ENCODE measurements around the gene RAB25. TPM values are rescaled to one million over a fixed set of nuclear protein-coding genes. Genes with fewer than 3 reads are reported as not detected.

The RAB25 gene
- polyA plus RNA-seq, 1 donor from 2014 or later, result 1.3 TPM

DNA sequence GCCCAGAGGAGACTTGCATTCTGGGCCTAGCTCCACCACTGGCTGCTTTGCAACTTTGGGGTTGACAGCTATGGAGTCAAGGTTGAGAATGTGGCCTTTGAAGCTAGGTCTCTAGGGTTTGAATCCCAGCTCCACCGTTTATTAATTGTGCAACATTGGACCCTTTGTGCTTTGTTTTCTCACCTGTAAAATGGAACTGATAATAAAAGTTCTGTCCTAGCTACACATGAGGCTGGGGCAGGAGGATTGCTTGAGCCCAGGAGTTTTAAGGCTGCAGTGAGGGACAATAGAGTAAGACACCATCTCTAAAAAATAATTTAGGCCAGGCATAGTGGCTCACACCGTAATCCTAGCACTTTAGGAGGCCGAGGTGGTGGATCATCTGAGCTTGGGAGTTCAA lies 38.3 kb downstream of the RAB25 start:
- H3K79me2 ChIP-seq (replicated peaks; ENCODE audit: insufficient read depth, low read length), result peaks cover 61% of the 10 kb centered on the region
- no peak overlapping the region for H2AFZ ChIP-seq (ENCODE audit: low read depth, low read length)
- peaks cover 7% of the 10 kb centered on the region for H4K20me1 ChIP-seq (ENCODE audit: insufficient read depth)
- peaks cover 6% of the 10 kb centered on the region for H3K36me3 ChIP-seq (ENCODE audit: insufficient read depth, low read length)
- no peaks in the 10 kb centered on the region for H3F3A ChIP-seq (ENCODE audit: insufficient read depth, low read length, poor library complexity, severe bottlenecking)
- TF ChIP-seq EZH2 (IDR thresholded peaks at IDR 0.05; ENCODE audit: borderline replicate concordance, insufficient read depth, low read length, poor library complexity, severe bottlenecking), result no peak
- TF ChIP-seq RAD21 (conservative IDR thresholded peaks at IDR 0.05), result no peak
- TF ChIP-seq TAF1 (IDR thresholded peaks at IDR 0.05; ENCODE audit: low read depth), result no peak
- TF ChIP-seq SMC3 (conservative IDR thresholded peaks at IDR 0.05; ENCODE audit: poor library complexity), result no peak
- no peak for TF ChIP-seq EP300 (conservative IDR thresholded peaks at IDR 0.05; ENCODE audit: poor library complexity, severe bottlenecking)
- no peak for TF ChIP-seq MXI1 (conservative IDR thresholded peaks at IDR 0.05; ENCODE audit: poor library complexity, severe bottlenecking)
- TF ChIP-seq, protein P1, sequence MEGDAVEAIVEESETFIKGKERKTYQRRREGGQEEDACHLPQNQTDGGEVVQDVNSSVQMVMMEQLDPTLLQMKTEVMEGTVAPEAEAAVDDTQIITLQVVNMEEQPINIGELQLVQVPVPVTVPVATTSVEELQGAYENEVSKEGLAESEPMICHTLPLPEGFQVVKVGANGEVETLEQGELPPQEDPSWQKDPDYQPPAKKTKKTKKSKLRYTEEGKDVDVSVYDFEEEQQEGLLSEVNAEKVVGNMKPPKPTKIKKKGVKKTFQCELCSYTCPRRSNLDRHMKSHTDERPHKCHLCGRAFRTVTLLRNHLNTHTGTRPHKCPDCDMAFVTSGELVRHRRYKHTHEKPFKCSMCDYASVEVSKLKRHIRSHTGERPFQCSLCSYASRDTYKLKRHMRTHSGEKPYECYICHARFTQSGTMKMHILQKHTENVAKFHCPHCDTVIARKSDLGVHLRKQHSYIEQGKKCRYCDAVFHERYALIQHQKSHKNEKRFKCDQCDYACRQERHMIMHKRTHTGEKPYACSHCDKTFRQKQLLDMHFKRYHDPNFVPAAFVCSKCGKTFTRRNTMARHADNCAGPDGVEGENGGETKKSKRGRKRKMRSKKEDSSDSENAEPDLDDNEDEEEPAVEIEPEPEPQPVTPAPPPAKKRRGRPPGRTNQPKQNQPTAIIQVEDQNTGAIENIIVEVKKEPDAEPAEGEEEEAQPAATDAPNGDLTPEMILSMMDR (IDR thresholded peaks at IDR 0.05; ENCODE audit: poor library complexity, severe bottlenecking), result no peak
- TF ChIP-seq, protein P2, sequence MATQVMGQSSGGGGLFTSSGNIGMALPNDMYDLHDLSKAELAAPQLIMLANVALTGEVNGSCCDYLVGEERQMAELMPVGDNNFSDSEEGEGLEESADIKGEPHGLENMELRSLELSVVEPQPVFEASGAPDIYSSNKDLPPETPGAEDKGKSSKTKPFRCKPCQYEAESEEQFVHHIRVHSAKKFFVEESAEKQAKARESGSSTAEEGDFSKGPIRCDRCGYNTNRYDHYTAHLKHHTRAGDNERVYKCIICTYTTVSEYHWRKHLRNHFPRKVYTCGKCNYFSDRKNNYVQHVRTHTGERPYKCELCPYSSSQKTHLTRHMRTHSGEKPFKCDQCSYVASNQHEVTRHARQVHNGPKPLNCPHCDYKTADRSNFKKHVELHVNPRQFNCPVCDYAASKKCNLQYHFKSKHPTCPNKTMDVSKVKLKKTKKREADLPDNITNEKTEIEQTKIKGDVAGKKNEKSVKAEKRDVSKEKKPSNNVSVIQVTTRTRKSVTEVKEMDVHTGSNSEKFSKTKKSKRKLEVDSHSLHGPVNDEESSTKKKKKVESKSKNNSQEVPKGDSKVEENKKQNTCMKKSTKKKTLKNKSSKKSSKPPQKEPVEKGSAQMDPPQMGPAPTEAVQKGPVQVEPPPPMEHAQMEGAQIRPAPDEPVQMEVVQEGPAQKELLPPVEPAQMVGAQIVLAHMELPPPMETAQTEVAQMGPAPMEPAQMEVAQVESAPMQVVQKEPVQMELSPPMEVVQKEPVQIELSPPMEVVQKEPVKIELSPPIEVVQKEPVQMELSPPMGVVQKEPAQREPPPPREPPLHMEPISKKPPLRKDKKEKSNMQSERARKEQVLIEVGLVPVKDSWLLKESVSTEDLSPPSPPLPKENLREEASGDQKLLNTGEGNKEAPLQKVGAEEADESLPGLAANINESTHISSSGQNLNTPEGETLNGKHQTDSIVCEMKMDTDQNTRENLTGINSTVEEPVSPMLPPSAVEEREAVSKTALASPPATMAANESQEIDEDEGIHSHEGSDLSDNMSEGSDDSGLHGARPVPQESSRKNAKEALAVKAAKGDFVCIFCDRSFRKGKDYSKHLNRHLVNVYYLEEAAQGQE (IDR thresholded peaks at IDR 0.05; ENCODE audit: borderline replicate concordance), result no peak
- TF ChIP-seq POLR2AphosphoS5 (IDR thresholded peaks at IDR 0.05), result no peak
- no peaks in the 10 kb centered on the region for H3K27me3 ChIP-seq (ENCODE audit: insufficient read depth, low read depth, low read length)
- no peak overlapping the region for H3K4me3 ChIP-seq (ENCODE audit: low read length)
- H3K27ac ChIP-seq (ENCODE audit: low read length), result no peak overlapping the region
- H3K4me2 ChIP-seq (ENCODE audit: low read length), result no peak overlapping the region
- H3K9ac ChIP-seq (ENCODE audit: low read length), result no peak overlapping the region
- H3K9me3 ChIP-seq (ENCODE audit: low read length), result no peaks in the 10 kb centered on the region
- no peaks in the 10 kb centered on the region for H3K9me2 ChIP-seq (ENCODE audit: insufficient read depth, low read length)

DNA sequence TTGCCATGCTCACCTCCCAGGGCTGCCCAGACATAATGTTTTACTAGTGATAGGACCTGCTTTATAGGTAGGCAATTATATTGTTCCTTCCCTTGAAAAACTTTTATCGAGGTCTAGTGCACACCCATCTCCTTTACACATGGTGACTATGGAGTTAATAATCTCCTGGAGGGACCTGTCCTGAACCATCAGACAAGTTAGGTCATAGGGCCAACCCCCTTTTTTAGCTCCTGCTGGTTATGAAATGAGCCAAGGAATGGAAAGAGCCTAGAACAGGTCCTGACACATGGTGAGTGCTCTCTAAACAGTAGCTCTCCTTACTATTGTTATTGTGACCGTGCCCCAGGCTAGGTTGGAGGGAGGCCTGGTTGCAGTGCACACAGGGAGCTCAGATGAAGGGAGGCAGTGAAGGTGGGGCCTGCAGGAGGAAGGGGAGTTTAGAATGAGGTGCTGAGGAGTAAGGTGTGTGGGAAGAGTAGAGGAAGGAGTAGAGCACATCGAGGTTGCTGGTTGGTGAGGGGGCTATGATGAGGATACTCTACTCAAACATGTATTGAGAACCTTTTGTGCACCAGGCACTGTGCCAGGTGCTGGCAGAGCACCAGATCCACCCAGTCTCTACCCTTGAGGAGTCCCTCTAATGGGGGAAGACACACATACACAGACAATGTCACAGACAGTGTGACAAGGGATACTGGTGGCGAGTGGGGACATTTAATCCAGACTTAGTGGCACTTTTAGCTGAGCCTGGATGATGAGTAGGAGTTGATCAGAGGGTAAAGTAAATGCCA lies 39.4 kb downstream of the RAB25 start:
- peaks cover 7% of the 10 kb centered on the region for H4K20me1 ChIP-seq (ENCODE audit: insufficient read depth)
- H3K9me2 ChIP-seq (ENCODE audit: insufficient read depth, low read length), result no peaks in the 10 kb centered on the region
- no peaks in the 10 kb centered on the region for H3F3A ChIP-seq (ENCODE audit: insufficient read depth, low read length, poor library complexity, severe bottlenecking)
- H3K36me3 ChIP-seq (ENCODE audit: insufficient read depth, low read length), result peaks cover 6% of the 10 kb centered on the region
- peaks cover 61% of the 10 kb centered on the region for H3K79me2 ChIP-seq (replicated peaks; ENCODE audit: insufficient read depth, low read length)
- no peaks in the 10 kb centered on the region for H3K9me3 ChIP-seq (ENCODE audit: low read length)
- no peak overlapping the region for H2AFZ ChIP-seq (ENCODE audit: low read depth, low read length)
- H3K4me2 ChIP-seq (ENCODE audit: low read length), result no peak overlapping the region
- H3K4me3 ChIP-seq (ENCODE audit: low read length), result no peak overlapping the region
- no peak overlapping the region for H3K9ac ChIP-seq (ENCODE audit: low read length)
- no peak overlapping the region for H3K27ac ChIP-seq (ENCODE audit: low read length)
- H3K27me3 ChIP-seq (ENCODE audit: insufficient read depth, low read depth, low read length), result no peaks in the 10 kb centered on the region
- TF ChIP-seq EZH2 (IDR thresholded peaks at IDR 0.05; ENCODE audit: borderline replicate concordance, insufficient read depth, low read length, poor library complexity, severe bottlenecking) (no peak), SMC3 (conservative IDR thresholded peaks at IDR 0.05; ENCODE audit: poor library complexity) (no peak), MXI1 (conservative IDR thresholded peaks at IDR 0.05; ENCODE audit: poor library complexity, severe bottlenecking) (no peak), POLR2AphosphoS5 (IDR thresholded peaks at IDR 0.05) (no peak), TAF1 (IDR thresholded peaks at IDR 0.05; ENCODE audit: low read depth) (no peak), EP300 (conservative IDR thresholded peaks at IDR 0.05; ENCODE audit: poor library complexity, severe bottlenecking) (no peak), RAD21 (conservative IDR thresholded peaks at IDR 0.05) (no peak)
- TF ChIP-seq, protein P1 (IDR thresholded peaks at IDR 0.05; ENCODE audit: poor library complexity, severe bottlenecking), result no peak
- TF ChIP-seq, protein P2 (IDR thresholded peaks at IDR 0.05; ENCODE audit: borderline replicate concordance), result no peak
